NCI-H187 (cell line): ENCODE measurements around the gene TRIM75.
"Not testable (repeated sequence)": the region's sequence is repeated elsewhere in the genome, so short reads cannot be mapped to it uniquely, and the experiment has no call there.

Experiments used
- DNase-seq, 2 experiments: peaks; one replicate each; lab custom pipeline; 2025; lab: John Stamatoyannopoulos, UW

TRIM75 gene

GRCh38 chr4:165077034-165077578 lies 23.4 kb downstream of the TRIM75 start:
- DNase-seq, result no peak

- DNase-seq, result no peak
Measured at GRCh38 chr4:165079476-165079875, 25.8 kb downstream of the TRIM75 start.

GRCh38 chr4:165084787-165085186 lies 31.1 kb downstream of the TRIM75 start:
- DNase-seq, result not testable (repeated sequence)

GRCh38 chr4:165085946-165086345 lies 32.3 kb downstream of the TRIM75 start:
- no peak for DNase-seq

GRCh38 chr4:165088366-165088765 lies 34.7 kb downstream of the TRIM75 start:
- DNase-seq, result no peak

- DNase-seq, result not testable (repeated sequence)
Measured at GRCh38 chr4:165092187-165092586, 38.5 kb downstream of the TRIM75 start.

- no peak for DNase-seq
Measured at GRCh38 chr4:165094873-165095272, 41.2 kb downstream of the TRIM75 start.

- no peak for DNase-seq
Measured at GRCh38 chr4:165095291-165095690, 41.6 kb downstream of the TRIM75 start.

GRCh38 chr4:165096776-165097175 lies 43.1 kb downstream of the TRIM75 start:
- no peak for DNase-seq

- no peak for DNase-seq
Measured at GRCh38 chr4:165101641-165102040, 48.0 kb downstream of the TRIM75 start.

- DNase-seq, result no peak
Measured at GRCh38 chr4:165106518-165106917, 52.9 kb downstream of the TRIM75 start.
